GM21717 (cell line): ENCODE results near the gene ANGPTL4.
"Not testable (repeated sequence)": the region's sequence is repeated elsewhere in the genome, so short reads cannot be mapped to it uniquely, and the experiment has no call there.

Experiments used
- ATAC-seq: cut with Tn5 transposase; IDR thresholded peaks from one replicate; pipeline ENCODE4 v1.9.1; 2021; ENCODE audit warnings: mild to moderate bottlenecking, moderate library complexity; ENCODE audit not compliant: unreplicated experiment

ANGPTL4 gene

DNA sequence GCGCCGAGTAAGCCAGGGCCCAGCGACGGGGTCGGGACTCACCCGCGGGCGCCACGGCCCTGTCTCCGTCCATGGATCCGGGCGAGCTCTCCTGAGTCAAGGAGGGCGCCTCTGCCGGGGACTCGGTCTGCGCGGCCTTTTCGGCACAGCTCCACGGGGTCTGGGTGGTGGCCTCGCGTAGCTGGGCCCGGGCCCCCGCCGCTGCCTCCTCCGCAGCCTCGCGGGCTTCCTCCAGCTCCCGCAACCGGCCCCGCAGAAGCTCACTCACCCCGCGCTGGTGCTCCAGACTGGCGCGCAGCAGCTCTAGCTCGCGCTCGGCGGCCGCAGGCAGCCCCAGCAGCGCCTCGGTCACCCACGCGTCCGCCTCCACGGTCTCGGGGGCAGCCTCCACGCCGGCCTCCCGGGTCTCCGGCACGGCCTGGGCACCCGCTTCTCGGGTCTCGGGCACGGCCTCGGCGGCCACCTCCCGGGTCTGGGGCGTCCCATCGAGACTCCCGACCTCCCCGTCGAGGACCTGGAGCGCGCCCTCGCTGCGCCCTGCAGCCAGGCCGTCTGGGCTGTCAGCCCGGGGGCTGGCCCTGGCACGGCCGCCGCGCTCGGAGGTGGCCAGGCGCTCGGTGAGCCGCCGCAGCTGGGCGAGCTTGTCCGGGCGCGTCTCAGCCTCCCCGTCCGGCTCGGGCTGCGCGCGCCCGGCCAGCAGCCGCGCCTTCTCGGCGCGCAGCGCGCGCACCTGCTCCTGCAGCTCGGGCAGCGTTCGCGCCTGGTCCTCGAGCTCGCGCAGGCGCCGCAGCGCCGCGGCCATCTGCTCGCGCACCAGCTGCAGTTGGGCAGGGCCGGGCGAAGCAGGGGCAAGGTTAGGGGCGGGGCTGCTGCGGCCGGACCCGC, 29.3 kb upstream of the ANGPTL4 start:
- ATAC-seq: no peak

DNA sequence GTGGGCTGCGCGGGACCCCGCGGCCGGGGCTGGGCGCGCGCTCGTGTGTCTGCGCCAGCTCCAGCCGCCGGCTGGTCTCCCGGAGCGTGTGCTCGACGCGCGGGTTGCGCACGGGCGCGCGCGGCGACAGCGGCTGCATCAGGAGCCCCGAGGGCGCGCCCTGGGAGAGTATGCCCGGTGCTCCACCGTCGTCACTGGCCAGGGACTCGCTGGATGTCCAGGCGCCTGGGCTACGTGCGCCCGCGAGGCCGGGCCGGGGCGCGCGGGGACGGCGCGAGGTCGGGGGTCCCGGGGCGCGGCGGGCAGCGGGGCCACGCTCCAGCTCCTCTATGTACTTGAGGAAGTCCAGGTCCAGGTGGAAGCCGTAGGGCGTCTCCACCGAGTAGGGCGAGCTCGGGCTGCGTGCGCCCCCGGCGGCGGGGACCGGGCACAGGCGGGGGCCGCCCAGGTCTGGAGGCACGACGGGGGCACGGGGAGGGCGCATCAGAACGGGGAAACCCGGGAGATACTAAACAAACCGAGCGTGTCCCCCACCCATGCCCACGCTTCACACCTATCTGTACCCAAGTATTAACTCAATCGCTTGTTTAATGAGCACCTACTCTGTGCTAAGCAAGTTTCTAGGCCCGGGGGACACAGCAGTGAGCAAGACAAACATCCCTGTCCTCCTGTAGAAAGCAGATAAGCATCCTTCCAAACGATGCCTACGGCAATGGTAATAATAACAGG, 28.4 kb upstream of the ANGPTL4 start:
- no peak for ATAC-seq

DNA sequence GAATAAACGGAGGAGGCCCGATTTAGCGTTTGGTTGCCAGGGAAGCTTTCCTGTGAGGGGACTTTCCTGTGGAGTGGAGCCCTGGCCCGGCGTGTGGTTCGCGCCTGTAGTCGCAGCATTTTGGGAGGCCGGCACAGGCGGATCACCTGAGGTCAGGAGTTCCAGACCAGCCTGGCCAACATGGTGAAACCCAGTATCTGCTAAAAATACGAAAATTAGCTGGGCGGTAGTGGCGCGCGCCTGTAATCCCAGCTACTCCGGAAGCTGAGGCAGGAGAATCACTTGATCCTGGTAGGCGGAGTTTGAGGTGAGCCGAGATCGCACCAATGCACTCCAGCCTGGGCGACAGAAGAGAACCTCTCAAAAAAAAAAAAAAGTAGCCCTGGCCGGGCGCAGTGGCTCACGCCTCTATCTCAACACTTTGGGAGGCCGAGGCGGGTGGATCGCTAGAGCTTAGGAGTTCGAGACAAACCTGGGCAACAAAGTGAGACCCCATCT, 27.8 kb upstream of the ANGPTL4 start:
- no peak for ATAC-seq

DNA sequence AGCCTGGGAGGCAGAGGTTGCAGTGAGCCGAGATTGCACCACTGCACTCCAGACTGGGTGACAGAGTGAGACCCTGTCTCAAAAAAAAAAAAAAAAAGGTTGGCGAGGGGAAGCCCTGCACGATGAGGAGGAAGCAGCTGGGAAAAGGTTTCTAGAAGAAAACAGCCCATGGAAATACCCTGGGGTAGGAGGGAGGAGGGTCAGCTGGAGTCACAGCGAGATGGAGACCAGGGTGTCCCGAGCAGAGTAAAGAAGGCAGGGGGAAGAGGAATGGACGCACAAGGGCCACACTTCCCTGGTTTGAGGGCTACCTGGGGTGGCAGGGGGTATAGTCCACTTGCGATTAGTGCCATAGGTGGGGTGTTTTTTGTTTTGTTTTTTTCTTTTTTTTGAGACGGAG, 27.3 kb upstream of the ANGPTL4 start:
- no peak for ATAC-seq

DNA sequence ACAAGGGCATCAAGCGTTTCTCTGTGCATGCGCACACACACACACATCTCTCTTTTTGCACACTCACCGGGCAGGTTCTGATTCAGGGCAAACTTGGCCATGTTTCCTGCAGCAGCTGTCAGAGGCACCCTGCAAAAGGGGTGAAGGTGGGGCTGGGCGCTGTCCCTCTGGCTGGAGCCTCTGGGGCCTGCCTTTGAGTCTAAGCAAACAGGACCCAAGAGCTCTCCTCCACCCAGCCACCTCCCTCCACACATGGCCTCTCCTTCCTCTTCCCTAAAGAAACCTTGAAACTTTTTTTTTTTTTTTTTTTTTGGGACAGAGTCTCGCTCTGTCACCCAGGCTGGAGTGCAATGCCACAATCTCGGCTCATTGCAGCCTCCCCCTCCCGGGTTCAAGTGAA, 26.2 kb upstream of the ANGPTL4 start:
- no peak for ATAC-seq

DNA sequence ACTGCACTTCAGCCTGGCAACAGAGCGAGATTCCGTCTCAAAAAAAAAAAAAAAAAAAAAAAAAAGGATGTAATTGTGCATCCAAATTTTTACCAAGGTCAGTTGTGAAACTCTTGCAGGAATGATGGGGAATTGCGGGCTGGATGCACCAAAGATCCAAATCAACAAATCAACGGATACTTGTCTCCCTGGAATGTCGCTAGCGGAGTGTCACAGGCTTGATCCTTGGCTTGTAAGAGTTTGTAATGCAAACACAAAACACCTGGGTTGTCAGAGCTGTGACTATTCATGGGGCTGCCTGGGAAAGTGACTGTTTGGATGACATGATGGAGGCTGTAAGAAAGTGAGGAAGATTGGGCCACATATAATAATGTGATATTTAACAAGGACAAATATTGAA, 25.1 kb upstream of the ANGPTL4 start:
- ATAC-seq: no peak

DNA sequence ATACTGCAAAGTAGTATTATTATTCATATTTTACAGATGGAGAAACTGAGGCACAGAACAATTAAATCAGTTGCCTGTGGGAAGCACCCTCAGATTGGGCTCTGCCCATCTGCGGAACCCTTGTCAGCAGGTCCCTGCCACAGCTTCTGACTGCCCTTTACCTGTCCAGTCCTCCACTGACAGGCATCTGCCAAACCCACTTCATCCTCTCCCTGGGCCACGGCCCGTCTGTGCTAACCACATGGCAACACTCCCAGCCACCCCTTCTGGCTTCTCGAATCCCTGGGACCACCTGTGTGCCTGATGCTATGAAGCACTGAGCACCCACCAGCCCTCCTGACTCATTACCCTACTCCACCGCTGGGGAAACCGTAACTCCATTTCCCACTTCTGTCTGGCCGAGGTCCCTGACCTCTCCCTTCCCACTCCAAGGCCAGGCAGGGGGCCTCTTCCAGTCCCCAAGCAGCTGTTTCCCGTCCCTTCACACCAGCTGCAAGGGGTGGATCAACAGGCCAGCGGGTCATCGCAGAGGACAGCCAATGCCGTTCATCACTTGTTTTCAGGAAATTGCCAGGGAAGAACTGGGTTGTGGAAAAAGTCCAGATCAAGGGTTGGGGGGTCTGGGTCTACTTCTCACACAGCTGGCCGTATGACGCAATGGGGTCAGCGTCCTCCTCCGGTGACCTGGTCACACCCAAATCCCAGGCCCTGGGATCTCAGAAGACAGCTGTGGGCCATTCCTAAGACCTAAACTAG, 23.4 kb upstream of the ANGPTL4 start:
- no peak for ATAC-seq

DNA sequence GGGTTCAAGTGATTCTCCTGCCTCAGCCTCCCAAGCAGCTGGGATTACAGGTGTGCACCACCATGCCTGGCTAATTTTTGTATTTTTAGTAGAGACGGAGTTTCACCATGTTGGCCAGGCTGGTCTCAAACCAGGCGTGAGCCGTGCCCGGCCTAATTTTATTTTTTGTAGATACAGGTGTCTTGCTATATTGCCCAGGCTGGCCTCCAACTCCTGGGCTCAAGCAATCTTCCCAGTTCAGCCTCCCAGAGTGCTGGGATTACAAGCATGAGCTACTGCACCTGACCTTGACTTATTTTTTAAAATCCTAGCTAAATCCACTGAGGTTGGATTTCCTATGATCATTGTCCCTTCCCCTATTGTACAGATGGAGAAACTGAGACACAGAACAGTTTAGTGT, 22.5 kb upstream of the ANGPTL4 start:
- not testable (repeated sequence) for ATAC-seq

DNA sequence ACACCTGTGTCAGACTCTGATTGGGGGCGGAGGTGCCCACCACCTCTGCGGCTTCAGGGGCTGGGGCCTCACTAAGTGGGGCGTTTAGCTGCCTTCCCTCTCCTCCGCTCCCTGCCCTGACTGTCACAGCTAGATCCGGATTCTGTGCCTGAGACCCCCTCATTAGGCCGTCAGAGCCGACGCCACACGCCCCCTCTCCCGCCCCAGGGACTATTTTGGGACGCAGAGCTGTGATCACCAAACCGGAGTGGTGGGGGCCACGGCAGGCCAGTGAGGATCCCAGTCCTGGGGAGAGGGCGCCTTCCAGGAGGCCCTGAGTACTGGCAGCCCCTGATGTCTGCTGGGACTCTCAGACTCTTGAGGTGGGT, 21.7 kb upstream of the ANGPTL4 start:
- no peak for ATAC-seq

DNA sequence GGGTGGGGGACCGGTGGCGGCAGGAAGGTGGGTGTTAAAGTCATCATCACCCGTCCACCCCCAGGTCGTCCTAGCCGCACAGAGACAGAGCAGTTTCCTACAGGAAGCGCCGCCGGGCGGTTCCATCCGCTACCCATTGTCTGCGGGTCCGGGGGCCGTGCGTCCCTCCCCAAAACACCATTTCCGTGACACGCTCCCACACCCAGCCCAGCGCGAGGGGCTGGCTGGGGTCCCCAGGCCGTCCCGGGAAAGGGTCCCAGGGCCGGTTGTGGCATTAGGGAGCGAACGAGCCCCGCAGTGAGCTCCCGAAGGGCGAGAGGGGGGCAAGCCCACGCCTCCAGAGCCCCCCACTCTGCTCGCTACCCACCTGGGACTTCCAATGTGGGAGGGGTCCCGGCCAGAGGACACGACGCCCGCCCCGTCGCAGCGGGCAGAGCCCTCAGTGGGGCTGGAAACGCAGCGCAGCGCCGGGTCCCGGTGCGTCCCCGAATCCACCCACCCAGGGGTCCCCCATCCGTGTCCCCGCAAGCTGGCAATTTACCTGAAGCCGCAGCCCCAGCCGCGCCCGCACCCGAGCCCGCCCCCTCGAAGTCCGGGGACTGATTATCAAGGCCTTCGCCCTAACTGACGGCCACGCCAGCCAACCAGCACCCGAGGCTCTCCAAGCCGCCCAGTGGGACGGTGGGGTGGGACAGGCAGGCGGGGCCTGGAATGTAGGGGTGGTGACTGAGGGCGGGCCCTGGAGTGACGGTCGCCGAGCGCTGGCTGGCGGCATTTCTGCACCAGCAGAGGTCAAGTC, 21.1 kb upstream of the ANGPTL4 start, which contains the start of gene KANK3:
KANK3 (minus strand) TSS at position 579 of the 799 bp plus-strand sequence. CDS start 5,434 bp downstream, outside the sequence.
- peak; percentile 91 for ATAC-seq

DNA sequence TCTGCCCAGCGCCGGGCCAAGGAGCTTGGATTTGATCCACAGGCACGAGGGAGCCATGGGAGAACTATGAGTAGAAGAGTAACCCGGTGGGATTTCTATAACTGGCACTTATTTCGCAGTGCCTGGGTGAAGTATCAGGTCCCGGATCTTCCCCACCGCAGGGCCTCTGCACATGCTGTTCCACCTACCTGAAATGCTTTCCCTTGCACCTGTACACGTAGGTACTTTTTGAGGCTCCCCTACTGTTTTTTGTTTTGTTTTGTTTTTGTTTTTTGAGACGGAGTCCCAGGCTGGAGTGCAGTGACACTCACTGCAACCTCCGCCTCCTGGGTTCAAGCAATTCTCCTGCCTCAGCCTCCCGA, 20.5 kb upstream of the ANGPTL4 start:
- no peak for ATAC-seq

DNA sequence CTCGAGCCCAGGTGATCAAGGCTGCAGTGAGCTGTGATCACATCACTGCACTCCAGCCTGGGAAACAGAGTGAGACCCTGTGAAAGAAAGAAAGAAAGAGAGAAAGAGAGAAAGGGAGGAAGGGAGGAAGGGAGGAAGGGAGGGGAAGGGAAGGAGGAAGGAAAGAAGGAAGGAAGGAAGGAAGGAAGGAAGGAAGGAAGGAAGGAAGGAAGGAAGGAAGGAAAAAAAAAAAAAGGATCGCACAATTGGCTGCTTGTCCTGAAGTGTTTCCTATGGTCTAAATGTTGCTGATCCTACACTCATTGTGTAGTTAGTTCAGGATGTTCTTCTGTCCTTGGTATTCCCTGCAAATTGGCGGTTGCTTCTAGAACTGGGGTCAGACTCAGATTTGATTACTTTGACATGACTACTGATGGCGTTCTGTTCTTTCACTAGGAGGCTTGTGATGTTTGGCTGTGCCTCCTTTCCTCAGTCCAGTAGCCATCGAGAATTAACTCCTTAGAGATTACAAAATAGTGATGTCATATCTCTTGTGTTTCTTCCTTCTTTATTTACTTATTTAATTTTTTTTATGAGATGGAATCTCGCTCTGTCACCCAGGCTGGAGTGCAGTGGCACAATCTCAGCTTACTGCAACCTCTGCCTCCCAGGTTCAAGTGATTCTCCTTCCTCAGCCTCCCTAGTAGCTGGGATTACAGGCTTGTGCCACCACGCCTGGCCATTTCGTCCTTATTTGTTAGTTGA, 14.2 kb upstream of the ANGPTL4 start:
- ATAC-seq: not testable (repeated sequence)

DNA sequence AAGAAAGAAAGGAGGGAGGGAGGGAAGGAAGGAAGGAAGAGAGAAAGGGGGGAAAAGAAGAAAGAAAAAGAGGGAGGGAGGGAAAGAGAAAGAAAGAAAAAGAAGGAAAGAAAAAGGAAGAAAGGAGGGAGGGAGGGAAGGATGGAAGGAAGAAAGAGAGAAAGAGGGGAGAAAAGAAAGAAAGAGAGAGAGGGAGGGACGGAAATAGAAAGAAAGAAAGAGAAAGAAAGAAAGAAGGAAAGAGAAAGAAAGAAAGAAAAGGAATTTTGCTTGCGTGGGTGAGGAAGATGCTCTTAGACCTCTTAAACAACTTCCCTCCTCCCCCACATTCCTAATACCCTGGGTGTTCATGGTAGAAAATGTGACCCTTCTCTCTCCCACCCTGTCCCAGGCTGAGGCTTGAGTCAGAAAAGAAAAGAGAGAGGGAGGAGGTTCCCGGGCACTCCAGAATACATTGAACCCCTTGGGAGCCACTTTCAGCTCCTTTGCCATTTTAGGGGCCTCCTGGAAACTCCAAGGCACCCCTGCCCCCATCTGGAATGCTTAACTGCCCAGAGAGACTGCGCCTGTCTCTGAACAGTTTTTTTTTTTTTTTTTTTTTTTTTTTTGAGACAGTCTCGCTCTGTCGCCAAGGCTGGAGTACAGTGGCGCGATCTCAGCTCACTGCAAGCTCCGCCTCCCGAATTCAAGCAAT, 11.7 kb upstream of the ANGPTL4 start:
- no peak for ATAC-seq

DNA sequence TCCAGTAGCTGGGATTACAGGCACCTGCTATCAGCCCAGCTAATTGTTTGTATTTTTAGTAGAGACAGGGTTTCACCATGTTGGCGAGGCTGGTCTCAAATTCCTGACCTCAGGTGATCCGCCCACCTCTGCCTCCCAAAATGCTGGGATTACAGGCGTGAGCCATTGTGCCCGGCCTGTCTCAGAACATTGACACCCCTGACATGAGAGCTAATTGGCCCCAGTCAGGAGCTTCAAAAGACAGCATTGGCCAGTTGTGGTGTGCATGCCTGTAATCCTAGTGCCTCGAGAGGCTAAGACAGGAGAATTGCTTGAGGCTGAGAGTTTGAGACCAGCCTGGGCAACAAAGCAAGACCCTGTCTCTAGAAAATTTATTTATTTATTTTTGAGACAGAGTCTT, 11.1 kb upstream of the ANGPTL4 start:
- not testable (repeated sequence) for ATAC-seq

DNA sequence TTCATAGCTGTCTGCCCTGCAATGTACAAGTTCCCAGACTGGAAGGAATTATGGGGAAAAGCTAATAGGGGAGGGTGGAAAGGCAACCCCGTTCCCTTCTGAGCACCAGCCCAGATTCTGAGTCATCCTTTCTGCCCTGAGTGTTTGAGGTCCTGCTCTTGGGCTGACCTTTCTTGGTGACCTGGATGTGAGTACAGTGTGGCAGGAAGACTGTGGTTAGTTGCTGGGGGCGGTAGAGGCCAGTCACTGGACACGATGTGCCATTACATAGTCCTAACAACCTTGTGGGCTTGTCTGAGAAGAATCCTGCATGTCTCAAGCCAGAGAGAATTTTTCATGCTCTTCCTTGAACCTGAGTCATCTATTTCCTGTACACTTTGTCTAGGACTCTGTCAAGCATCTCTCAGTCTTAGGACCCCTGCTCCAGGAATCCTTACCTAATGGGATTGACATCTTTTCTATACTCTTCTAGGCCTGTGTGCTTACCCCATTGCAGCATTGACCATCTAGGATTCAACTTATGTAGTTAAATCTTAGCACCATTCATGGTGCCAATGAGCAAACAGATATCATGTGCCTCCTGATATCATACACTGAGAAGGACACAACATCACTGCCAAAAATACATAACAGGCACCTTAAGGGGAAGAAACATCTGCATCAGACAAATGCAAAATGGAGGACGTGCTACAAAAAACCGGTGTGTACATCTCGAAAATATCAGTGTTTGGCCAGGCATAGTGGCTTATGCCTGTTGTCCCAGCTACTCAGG, 8.1 kb upstream of the ANGPTL4 start:
- ATAC-seq: no peak

DNA sequence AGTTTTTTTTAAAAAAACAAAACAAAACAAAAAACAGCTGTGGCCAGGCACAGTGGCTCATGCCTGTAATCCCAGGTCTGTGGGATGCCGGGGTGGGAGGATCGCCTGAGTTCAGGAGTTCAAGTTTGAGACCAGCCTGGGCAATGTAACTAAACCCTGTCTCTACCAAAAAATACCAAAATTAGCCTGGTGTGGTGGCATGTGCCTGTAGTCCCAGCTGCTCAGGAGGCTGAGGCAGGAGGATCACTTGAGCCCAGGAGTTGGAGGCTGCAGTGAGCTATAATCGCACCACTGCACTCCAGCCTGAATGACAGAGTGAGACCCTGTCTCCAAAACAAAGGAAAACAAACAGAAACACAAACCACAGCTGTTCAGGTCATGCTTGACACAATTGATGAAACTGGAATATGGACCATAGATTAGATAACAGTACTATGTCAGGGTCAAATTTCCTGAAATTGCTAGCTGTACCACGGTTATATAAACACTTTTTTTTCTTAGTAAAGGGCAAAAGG, 6.9 kb upstream of the ANGPTL4 start:
- no peak for ATAC-seq

DNA sequence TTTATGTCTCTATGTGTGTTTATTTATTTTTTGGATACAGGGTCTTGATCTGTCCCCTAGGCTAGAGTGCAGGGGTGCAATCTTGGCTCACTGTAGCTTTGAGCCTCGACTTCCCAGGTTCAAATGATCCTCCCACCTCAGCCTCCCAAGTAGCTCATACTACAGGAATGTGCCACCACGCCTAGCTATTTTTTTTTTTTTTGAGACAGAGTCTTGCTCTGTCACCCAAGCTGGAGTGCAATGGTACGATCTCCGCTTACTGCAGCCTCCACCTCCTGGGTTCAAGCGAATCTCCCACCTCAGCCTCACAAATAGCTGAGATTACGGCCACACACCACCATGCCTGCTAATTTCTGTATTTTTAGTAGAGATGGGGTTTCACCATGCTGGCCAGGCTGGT, 5.0 kb upstream of the ANGPTL4 start:
- no peak for ATAC-seq

DNA sequence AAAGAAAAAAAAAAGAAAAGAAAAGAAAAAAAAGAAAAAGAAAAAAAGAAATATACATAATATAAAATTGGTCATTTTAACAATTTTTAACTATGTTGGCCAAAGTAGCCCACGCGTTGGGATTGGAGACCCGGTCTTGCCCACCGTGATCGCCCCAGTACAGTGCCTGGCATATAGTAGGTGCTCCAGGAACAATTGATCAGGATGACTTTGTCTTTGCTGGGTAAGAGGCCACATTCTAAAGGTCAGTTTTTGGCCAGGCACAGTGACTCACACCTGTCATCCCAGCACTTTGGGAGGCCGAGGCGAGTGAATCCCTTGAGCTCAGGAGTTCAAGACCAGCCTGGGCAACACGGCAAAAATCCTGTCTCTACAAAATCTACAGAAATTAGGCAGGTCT, 3.8 kb upstream of the ANGPTL4 start:
- no peak for ATAC-seq
